Stimulated activated CD4-positive, alpha-beta T cell treated with anti-CD3 and anti-CD28 coated beads, Interleukin-15, amount 100 ng/mL, for 48 hours (primary cell): ENCODE results near the gene ADAMTS2.

Experiments
- DNase-seq, 2 donors: peaks; one replicate each; pipeline ENCODE4 v3.0.0-alpha.2; 2020; ENCODE audit warnings: low read depth in 2 of 2

Gene ADAMTS2

GRCh38 chr5:179232091-179232735, 113.0 kb downstream of the ADAMTS2 start:
- no peak for DNase-seq

GRCh38 chr5:179231309-179231708, 114.0 kb downstream of the ADAMTS2 start:
- DNase-seq, result no peak

- DNase-seq, result no peak
Measured at GRCh38 chr5:179230061-179230461, 115.2 kb downstream of the ADAMTS2 start.

GRCh38 chr5:179229331-179229831, 115.9 kb downstream of the ADAMTS2 start:
- DNase-seq, result no peak

GRCh38 chr5:179228341-179229121, 116.7 kb downstream of the ADAMTS2 start:
- DNase-seq, result no peak

GRCh38 chr5:179227580-179228311, 117.5 kb downstream of the ADAMTS2 start:
- no peak for DNase-seq

- DNase-seq, result no peak
Measured at GRCh38 chr5:179227229-179227579, 118.1 kb downstream of the ADAMTS2 start.

- DNase-seq, result no peak
Measured at GRCh38 chr5:179226696-179227095, 118.6 kb downstream of the ADAMTS2 start.

- no peak for DNase-seq
Measured at GRCh38 chr5:179225387-179225786, 119.9 kb downstream of the ADAMTS2 start.

GRCh38 chr5:179224741-179225140, 120.5 kb downstream of the ADAMTS2 start:
- DNase-seq, result no peak

GRCh38 chr5:179223961-179224360, 121.3 kb downstream of the ADAMTS2 start:
- DNase-seq, result no peak

GRCh38 chr5:179223528-179223927, 121.7 kb downstream of the ADAMTS2 start:
- DNase-seq, result no peak

- no peak for DNase-seq
Measured at GRCh38 chr5:179222246-179223017, 122.8 kb downstream of the ADAMTS2 start.

- no peak for DNase-seq
Measured at GRCh38 chr5:179221877-179222220, 123.4 kb downstream of the ADAMTS2 start.

GRCh38 chr5:179221196-179221876, 123.9 kb downstream of the ADAMTS2 start:
- no peak for DNase-seq

GRCh38 chr5:179220716-179221115, 124.5 kb downstream of the ADAMTS2 start:
- DNase-seq, result no peak

GRCh38 chr5:179219661-179220620, 125.3 kb downstream of the ADAMTS2 start:
- no peak for DNase-seq

- DNase-seq, result no peak
Measured at GRCh38 chr5:179218943-179219330, 126.3 kb downstream of the ADAMTS2 start.

- no peak for DNase-seq
Measured at GRCh38 chr5:179217956-179218942, 127.0 kb downstream of the ADAMTS2 start.
